Neural cell (in vitro differentiated cells): ENCODE measurements around the gene SRSF12. TPM values are rescaled to one million over a fixed set of nuclear protein-coding genes. Genes with fewer than 3 reads are reported as not detected.

Experiments used
- H2AFZ ChIP-seq: fragments of 200-600, 300-800 bp; sonication (generic), shearing (Covaris generic); 2 replicates; pipeline ENCODE4 v1.6.0; 2014; ENCODE audit warnings: low read depth, mild to moderate bottlenecking, antibody characterized with exemption, low read length, moderate library complexity
- H3F3A ChIP-seq: fragments of 200-600 bp; shearing (Covaris generic); 2 replicates; pipeline ENCODE4 v1.6.1; 2016; ENCODE audit warnings: mild to moderate bottlenecking, moderate library complexity, mixed read lengths, antibody characterized with exemption, low read length; ENCODE audit not compliant: insufficient read depth, poor library complexity, severe bottlenecking
- H3K27ac ChIP-seq: fragments of 200-600, 300-800 bp; sonication (generic), shearing (Covaris generic); 2 replicates; pipeline ENCODE4 v1.5.1; 2014; ENCODE audit warnings: mild to moderate bottlenecking, low read length, moderate library complexity
- H3K27me3 ChIP-seq: fragments of 300-800, 200-600 bp; sonication (generic), shearing (Covaris generic); 2 replicates; pipeline ENCODE4 v1.6.0; 2014; ENCODE audit warnings: mild to moderate bottlenecking, low read depth, low read length, moderate library complexity; ENCODE audit not compliant: insufficient read depth
- H3K36me3 ChIP-seq: fragments of 300-800, 200-600 bp; sonication (generic), shearing (Covaris generic); 2 replicates; pipeline ENCODE4 v1.5.1; 2014; ENCODE audit warnings: mild to moderate bottlenecking, antibody characterized with exemption, low read length, moderate library complexity; ENCODE audit not compliant: insufficient read depth
- H3K4me2 ChIP-seq: fragments of 300-800, 200-600 bp; sonication (generic), shearing (Covaris generic); 2 replicates; pipeline ENCODE4 v1.6.0; 2014; ENCODE audit warnings: mild to moderate bottlenecking, low read length
- H3K4me3 ChIP-seq: fragments of 300-800, 200-600 bp; sonication (generic), shearing (Covaris generic); 2 replicates; pipeline ENCODE4 v1.5.1; 2014; ENCODE audit warnings: mild to moderate bottlenecking, low read length, moderate library complexity
- H3K79me2 ChIP-seq: fragments of 200-600 bp; shearing (Covaris generic); replicated peaks from 2 replicates; pipeline ENCODE4 v1.6.0; 2014; ENCODE audit warnings: mild to moderate bottlenecking, low read length, moderate library complexity; ENCODE audit not compliant: insufficient read depth
- H3K9ac ChIP-seq: fragments of 300-800, 200-600 bp; sonication (generic), shearing (Covaris generic); 2 replicates; pipeline ENCODE4 v1.6.1; 2016; ENCODE audit warnings: mild to moderate bottlenecking, low read length, mixed read lengths
- H3K9me2 ChIP-seq: fragments of 200-600 bp; shearing (Covaris generic); 2 replicates; pipeline ENCODE4 v1.6.1; 2016; ENCODE audit warnings: mild to moderate bottlenecking, low read length, mixed read lengths; ENCODE audit not compliant: insufficient read depth
- H3K9me3 ChIP-seq: fragments of 200-600, 300-800 bp; sonication (generic), shearing (Covaris generic); 2 replicates; pipeline ENCODE4 v1.6.1; 2016; ENCODE audit warnings: mild to moderate bottlenecking, mixed run types, low read length, moderate library complexity, mixed read lengths
- H4K20me1 ChIP-seq: fragments of 200-600 bp; shearing (Covaris generic); 2 replicates; pipeline ENCODE4 v1.6.1; 2016; ENCODE audit warnings: mild to moderate bottlenecking, mixed run types; ENCODE audit not compliant: insufficient read depth
- EP300 ChIP-seq: fragments of 450-650 bp; conservative IDR thresholded peaks from 2 replicates; pipeline ENCODE4 v1.6.1; 2014; ENCODE audit warnings: antibody characterized with exemption, mild to moderate bottlenecking, moderate library complexity; ENCODE audit not compliant: poor library complexity, severe bottlenecking
- EZH2 ChIP-seq: fragments of 200-600, 300-800 bp; shearing (Covaris generic), sonication (generic); IDR thresholded peaks from 2 replicates; pipeline ENCODE4 v1.6.1; 2014; ENCODE audit warnings: antibody characterized with exemption, low read length, borderline replicate concordance, mild to moderate bottlenecking; ENCODE audit not compliant: insufficient read depth, poor library complexity, severe bottlenecking
- MXI1 ChIP-seq: fragments of 450-650 bp; conservative IDR thresholded peaks from 2 replicates; pipeline ENCODE4 v1.6.1; 2014; ENCODE audit warnings: antibody characterized with exemption, mild to moderate bottlenecking; ENCODE audit not compliant: poor library complexity, severe bottlenecking
- POLR2AphosphoS5 ChIP-seq: IDR thresholded peaks from 2 replicates; pipeline ENCODE4 v1.6.1; 2012
- RAD21 ChIP-seq: fragments of 450-650 bp; conservative IDR thresholded peaks from 2 replicates; pipeline ENCODE4 v1.6.1; 2014; ENCODE audit warnings: antibody characterized with exemption, mild to moderate bottlenecking, moderate library complexity
- SMC3 ChIP-seq: fragments of 450-650 bp; conservative IDR thresholded peaks from 2 replicates; pipeline ENCODE4 v1.6.1; 2014; ENCODE audit warnings: antibody characterized with exemption, mild to moderate bottlenecking, moderate library complexity; ENCODE audit not compliant: poor library complexity
- TAF1 ChIP-seq: IDR thresholded peaks from 2 replicates; pipeline ENCODE4 v1.6.1; 2012; ENCODE audit warnings: low read depth
- polyA plus RNA-seq: library from polyadenylated mRNA; depleted of rRNA; stranded (reverse); fragments of >200 nt; gene quantifications from 2 replicates; pipeline ENCODE4 v1.2.3, GENCODE V29; 2014
- TF ChIP-seq, protein P1 (sequence below): fragments of 450-650 bp; IDR thresholded peaks from 2 replicates; pipeline ENCODE4 v1.5.1; 2014; ENCODE audit warnings: antibody characterized with exemption, mild to moderate bottlenecking, moderate library complexity; ENCODE audit not compliant: poor library complexity, severe bottlenecking
- TF ChIP-seq, protein P2 (sequence below): IDR thresholded peaks from 2 replicates; pipeline ENCODE4 v1.6.1; 2012; ENCODE audit warnings: borderline replicate concordance

SRSF12 gene
- polyA plus RNA-seq, 1 donor from 2014 or later = 44.0 TPM

DNA sequence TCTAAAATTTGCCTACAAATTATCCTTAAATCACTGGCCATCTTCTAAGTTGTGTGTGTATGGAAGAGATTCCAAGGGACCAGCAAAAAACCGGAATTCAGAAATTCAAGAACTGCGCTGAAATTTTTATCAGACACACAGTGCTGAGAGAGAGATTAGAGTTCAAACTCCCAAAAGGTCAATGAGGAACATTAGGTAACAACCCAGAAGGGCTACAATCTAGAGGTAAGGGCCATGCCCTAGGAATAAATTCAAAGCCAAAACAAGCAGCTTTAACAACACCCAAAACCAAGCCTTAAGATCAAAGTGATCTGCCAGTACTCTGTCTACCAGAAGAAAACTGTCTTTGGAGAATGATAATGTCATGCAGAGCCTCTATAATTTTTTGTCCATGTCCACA is 17.8 kb downstream of the SRSF12 start:
- Histone ChIP-seq H3K9ac (no peak overlapping the region), H3K79me2 (no peaks in the 10 kb centered on the region), H3K4me2 (no peak overlapping the region), H3K4me3 (no peak overlapping the region), H3F3A (no peaks in the 10 kb centered on the region), H3K36me3 (peaks cover 4% of the 10 kb centered on the region), H4K20me1 (no peaks in the 10 kb centered on the region), H3K9me3 (no peaks in the 10 kb centered on the region), H3K27me3 (no peaks in the 10 kb centered on the region), H2AFZ (no peak overlapping the region), H3K9me2 (no peaks in the 10 kb centered on the region), H3K27ac (no peak overlapping the region)
- TF ChIP-seq MXI1 (no peak), RAD21 (no peak), EZH2 (no peak), TAF1 (no peak), SMC3 (no peak), POLR2AphosphoS5 (no peak), EP300 (no peak)
- TF ChIP-seq, protein P1, sequence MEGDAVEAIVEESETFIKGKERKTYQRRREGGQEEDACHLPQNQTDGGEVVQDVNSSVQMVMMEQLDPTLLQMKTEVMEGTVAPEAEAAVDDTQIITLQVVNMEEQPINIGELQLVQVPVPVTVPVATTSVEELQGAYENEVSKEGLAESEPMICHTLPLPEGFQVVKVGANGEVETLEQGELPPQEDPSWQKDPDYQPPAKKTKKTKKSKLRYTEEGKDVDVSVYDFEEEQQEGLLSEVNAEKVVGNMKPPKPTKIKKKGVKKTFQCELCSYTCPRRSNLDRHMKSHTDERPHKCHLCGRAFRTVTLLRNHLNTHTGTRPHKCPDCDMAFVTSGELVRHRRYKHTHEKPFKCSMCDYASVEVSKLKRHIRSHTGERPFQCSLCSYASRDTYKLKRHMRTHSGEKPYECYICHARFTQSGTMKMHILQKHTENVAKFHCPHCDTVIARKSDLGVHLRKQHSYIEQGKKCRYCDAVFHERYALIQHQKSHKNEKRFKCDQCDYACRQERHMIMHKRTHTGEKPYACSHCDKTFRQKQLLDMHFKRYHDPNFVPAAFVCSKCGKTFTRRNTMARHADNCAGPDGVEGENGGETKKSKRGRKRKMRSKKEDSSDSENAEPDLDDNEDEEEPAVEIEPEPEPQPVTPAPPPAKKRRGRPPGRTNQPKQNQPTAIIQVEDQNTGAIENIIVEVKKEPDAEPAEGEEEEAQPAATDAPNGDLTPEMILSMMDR = no peak
- TF ChIP-seq, protein P2, sequence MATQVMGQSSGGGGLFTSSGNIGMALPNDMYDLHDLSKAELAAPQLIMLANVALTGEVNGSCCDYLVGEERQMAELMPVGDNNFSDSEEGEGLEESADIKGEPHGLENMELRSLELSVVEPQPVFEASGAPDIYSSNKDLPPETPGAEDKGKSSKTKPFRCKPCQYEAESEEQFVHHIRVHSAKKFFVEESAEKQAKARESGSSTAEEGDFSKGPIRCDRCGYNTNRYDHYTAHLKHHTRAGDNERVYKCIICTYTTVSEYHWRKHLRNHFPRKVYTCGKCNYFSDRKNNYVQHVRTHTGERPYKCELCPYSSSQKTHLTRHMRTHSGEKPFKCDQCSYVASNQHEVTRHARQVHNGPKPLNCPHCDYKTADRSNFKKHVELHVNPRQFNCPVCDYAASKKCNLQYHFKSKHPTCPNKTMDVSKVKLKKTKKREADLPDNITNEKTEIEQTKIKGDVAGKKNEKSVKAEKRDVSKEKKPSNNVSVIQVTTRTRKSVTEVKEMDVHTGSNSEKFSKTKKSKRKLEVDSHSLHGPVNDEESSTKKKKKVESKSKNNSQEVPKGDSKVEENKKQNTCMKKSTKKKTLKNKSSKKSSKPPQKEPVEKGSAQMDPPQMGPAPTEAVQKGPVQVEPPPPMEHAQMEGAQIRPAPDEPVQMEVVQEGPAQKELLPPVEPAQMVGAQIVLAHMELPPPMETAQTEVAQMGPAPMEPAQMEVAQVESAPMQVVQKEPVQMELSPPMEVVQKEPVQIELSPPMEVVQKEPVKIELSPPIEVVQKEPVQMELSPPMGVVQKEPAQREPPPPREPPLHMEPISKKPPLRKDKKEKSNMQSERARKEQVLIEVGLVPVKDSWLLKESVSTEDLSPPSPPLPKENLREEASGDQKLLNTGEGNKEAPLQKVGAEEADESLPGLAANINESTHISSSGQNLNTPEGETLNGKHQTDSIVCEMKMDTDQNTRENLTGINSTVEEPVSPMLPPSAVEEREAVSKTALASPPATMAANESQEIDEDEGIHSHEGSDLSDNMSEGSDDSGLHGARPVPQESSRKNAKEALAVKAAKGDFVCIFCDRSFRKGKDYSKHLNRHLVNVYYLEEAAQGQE = no peak

DNA sequence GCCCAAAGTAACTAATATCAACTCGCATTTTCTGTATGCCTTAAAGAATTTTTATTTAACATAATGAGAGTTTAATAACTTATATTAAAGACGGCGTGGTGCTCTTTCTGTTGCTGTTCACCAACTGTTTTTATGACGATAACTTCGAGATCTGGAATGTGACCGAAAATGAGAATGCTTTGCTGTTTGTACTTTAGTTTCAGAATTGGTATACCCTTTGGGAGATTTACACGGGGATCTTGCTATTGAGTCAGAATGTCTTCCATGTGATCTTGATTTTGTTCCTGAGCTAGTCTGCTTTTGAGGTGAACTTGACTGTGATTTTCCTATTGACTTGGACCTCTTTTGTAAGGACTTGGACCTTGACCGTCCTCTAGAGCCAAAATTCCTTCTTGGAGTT is 19.4 kb downstream of the SRSF12 start:
- Histone ChIP-seq H3K79me2 (no peaks in the 10 kb centered on the region), H2AFZ (no peak overlapping the region), H3K27me3 (no peaks in the 10 kb centered on the region), H4K20me1 (no peaks in the 10 kb centered on the region), H3K4me2 (no peak overlapping the region), H3K36me3 (peaks cover 4% of the 10 kb centered on the region), H3K9me3 (no peaks in the 10 kb centered on the region), H3K9ac (no peak overlapping the region), H3K9me2 (no peaks in the 10 kb centered on the region), H3K4me3 (no peak overlapping the region), H3K27ac (no peak overlapping the region), H3F3A (no peaks in the 10 kb centered on the region)
- TF ChIP-seq SMC3 = no peak
- no peak for TF ChIP-seq EZH2
- TF ChIP-seq, protein P2 = no peak
- no peak for TF ChIP-seq MXI1
- no peak for TF ChIP-seq EP300
- TF ChIP-seq, protein P1 = no peak
- no peak for TF ChIP-seq RAD21
- TF ChIP-seq POLR2AphosphoS5 = no peak
- no peak for TF ChIP-seq TAF1
